HepG2 (cell line): ENCODE data around the gene MAP1B. TPM values are rescaled to one million over a fixed set of nuclear protein-coding genes. Genes with fewer than 3 reads are reported as not detected.

Experiments used
- ATAC-seq: fragments of 200-7000 bp; cut with Tn5 transposase; 3 replicates; pipeline ENCODE4 v1.9.1; 2020; ENCODE audit warnings: mild to moderate bottlenecking, moderate library complexity
- BruUV-seq: library from RNA; stranded (reverse); fragments of 400-500 nt; replicated peaks from 2 replicates; lab custom pipeline; 2021; lab: Mats Ljungman, UMichigan
- CTCF ChIA-PET: fragments of 300-600 bp; formaldehyde crosslinking; extraction: SDS; loops from one replicate; lab custom pipeline; 2021; ENCODE audit warnings: low total read pairs, inconsistent platforms, low intra/inter-chr PET ratio; lab: Yijun Ruan, JAX
- POLR2A ChIA-PET: fragments of 350-600 bp; sonication (Branson Sonifier 250); formaldehyde crosslinking; loops from one replicate; lab custom pipeline; 2020; ENCODE audit warnings: antibody characterized with exemption, inconsistent platforms; lab: Yijun Ruan, JAX
- DNase-seq: peaks from one replicate; pipeline ENCODE4 v3.0.0-alpha.2; 2015; ENCODE audit warnings: low spot score
- FAIRE-seq: peaks from 3 replicates; lab custom pipeline; 2011; peaks lifted over from hg19 to GRCh38; lab: Jason Lieb, UNC
- H2AFZ ChIP-seq: one replicate; pipeline ENCODE4 v1.6.1; 2011; ENCODE audit warnings: low read length, inconsistent platforms
- H3K27ac ChIP-seq: fragments of 300-600 bp; 3 replicates; pipeline ENCODE4 v1.8.0; 2011; ENCODE audit warnings: mixed run types, mild to moderate bottlenecking, mixed read lengths, low read length, inconsistent platforms; ENCODE audit not compliant: insufficient read depth; ENCODE audit errors: extremely low read length
- H3K27me3 ChIP-seq, 2 experiments: fragments of 200-600 bp in 1 of 2; 2 replicates in 1 of 2; 3 replicates in 1 of 2; pipeline versions ENCODE4 v1.6.0 to v1.8.0; 2011; ENCODE audit warnings: low read length in 2 of 2, mild to moderate bottlenecking in 2 of 2, moderate library complexity in 2 of 2, inconsistent platforms in 1 of 2; ENCODE audit not compliant: insufficient read depth in 2 of 2, control insufficient read depth in 1 of 2
- H3K36me3 ChIP-seq, 2 experiments: fragments of 200-600 bp in 1 of 2; replicated peaks in 1 of 2; 2 replicates in 1 of 2; 3 replicates in 1 of 2; pipeline versions ENCODE4 v1.5.1 to v1.8.0; 2011; ENCODE audit warnings: low read length in 2 of 2, inconsistent platforms in 1 of 2; ENCODE audit not compliant: insufficient read depth in 2 of 2, control insufficient read depth in 1 of 2
- H3K4me1 ChIP-seq: 2 replicates; pipeline ENCODE4 v1.5.1; 2012; ENCODE audit warnings: low read length, inconsistent platforms; ENCODE audit not compliant: insufficient read depth
- H3K4me2 ChIP-seq: 2 replicates; pipeline ENCODE4 v1.6.0; 2011; ENCODE audit warnings: low read depth, low read length, inconsistent platforms
- H3K4me3 ChIP-seq, 3 experiments: fragments of 200-600 bp in 1 of 3; sonication (generic), shearing (Covaris generic) in 1 of 3; replicated peaks in 1 of 3; 2 replicates each; pipeline ENCODE4 v1.5.1; 2011 to 2016; ENCODE audit warnings: low read length in 3 of 3, inconsistent platforms in 2 of 3, low read depth in 2 of 3, mild to moderate bottlenecking in 2 of 3, control low read depth in 1 of 3, mixed read lengths in 1 of 3; ENCODE audit not compliant: insufficient read depth in 1 of 3
- H3K79me2 ChIP-seq: one replicate; pipeline ENCODE4 v1.6.1; 2011; ENCODE audit warnings: low read length, inconsistent platforms; ENCODE audit not compliant: insufficient read depth
- H3K9ac ChIP-seq: 2 replicates; pipeline ENCODE4 v1.6.0; 2011; ENCODE audit warnings: mild to moderate bottlenecking, low read depth, low read length, inconsistent platforms; ENCODE audit not compliant: insufficient read depth
- H3K9me3 ChIP-seq: 2 replicates; pipeline ENCODE4 v1.5.1; 2012; ENCODE audit warnings: mild to moderate bottlenecking, low read length
- H4K20me1 ChIP-seq: 2 replicates; pipeline ENCODE4 v1.6.0; 2011; ENCODE audit warnings: inconsistent platforms, mild to moderate bottlenecking, low read length, moderate library complexity; ENCODE audit not compliant: insufficient read depth
- CREM ChIP-seq, 2 experiments: sonication (generic) in 1 of 2; formaldehyde crosslinking in 1 of 2; IDR thresholded peaks; 2 replicates each; pipeline versions ENCODE4 v1.4.0 to v1.6.1; 2016 to 2020; ENCODE audit warnings: antibody characterized with exemption in 1 of 2, mild to moderate bottlenecking in 1 of 2, missing genetic modification reagents in 1 of 2
- IRF1 ChIP-seq: sonication (generic); formaldehyde crosslinking; IDR thresholded peaks from 2 replicates; pipeline ENCODE4 v1.4.0; 2020; ENCODE audit warnings: low read depth, mild to moderate bottlenecking, missing genetic modification reagents
- IRF9 ChIP-seq: sonication (generic); formaldehyde crosslinking; IDR thresholded peaks from 2 replicates; pipeline ENCODE4 v1.8.0; 2022; ENCODE audit warnings: missing genetic modification reagents, mild to moderate bottlenecking, borderline replicate concordance
- JUNB ChIP-seq: sonication (generic); formaldehyde crosslinking; IDR thresholded peaks from 2 replicates; pipeline ENCODE4 v1.8.0; 2022; ENCODE audit warnings: missing genetic modification reagents, mild to moderate bottlenecking, borderline replicate concordance
- MTERF4 ChIP-seq: sonication (generic); formaldehyde crosslinking; IDR thresholded peaks from 2 replicates; pipeline ENCODE4 v1.8.0; 2023; ENCODE audit warnings: mild to moderate bottlenecking, missing genetic modification reagents
- SP140L ChIP-seq: sonication (generic); formaldehyde crosslinking; IDR thresholded peaks from 2 replicates; pipeline ENCODE4 v1.4.0; 2020; ENCODE audit warnings: missing genetic modification reagents, borderline replicate concordance
- STAT5B ChIP-seq: sonication (generic); formaldehyde crosslinking; IDR thresholded peaks from 2 replicates; pipeline ENCODE4 v1.4.0; 2020; ENCODE audit warnings: missing genetic modification reagents
- TBX3 ChIP-seq: fragments of 450-650 bp; IDR thresholded peaks from 2 replicates; pipeline ENCODE4 v1.6.1; 2017; ENCODE audit warnings: antibody characterized with exemption, mild to moderate bottlenecking, inconsistent platforms, borderline replicate concordance
- ZNF30 ChIP-seq: sonication (generic); formaldehyde crosslinking; IDR thresholded peaks from 2 replicates; pipeline ENCODE4 v1.5.0; 2020; ENCODE audit warnings: mild to moderate bottlenecking, missing genetic modification reagents
- WGBS: methylation state at CpG from one replicate; pipeline ENCODE4 v1.1.6; 2017; ENCODE audit warnings: low lambda C conversion rate; 5-methylcytosine and 5-hydroxymethylcytosine counted together
- in situ Hi-C: cut with HindIII; loops from 2 replicates; pipeline ENCODE4 v1.10.0; 2017; ENCODE audit warnings: low pct_unique_long_range_greater_than_20kb; ENCODE audit not compliant: extremely low pct_ligation_motif_present
- intact Hi-C: fragments of 100-400 bp; cut with micrococcal nuclease; formaldehyde crosslinking; loops from one replicate; pipeline ENCODE4 v1.10.0; 2022; ENCODE audit not compliant: unreplicated experiment
- polyA plus RNA-seq, 8 experiments: library from polyadenylated mRNA; depleted of rRNA in 3 of 8; stranded (reverse) in 7 of 8; unstranded in 1 of 8; fragments of >200 nt; fragmentation: Illumina TruSeq in 4 of 8; extraction: Trizol in 4 of 8; gene quantifications; 2 replicates each; pipeline versions ENCODE4 v1.2.1 to v1.2.3, GENCODE V29; 2011 to 2016; ENCODE audit warnings: low read depth in 4 of 8, missing spikeins in 1 of 8, mixed read lengths in 1 of 8; ENCODE audit not compliant: insufficient read depth in 1 of 8
- total RNA-seq, 5 experiments: library from RNA; depleted of rRNA; stranded (reverse); fragments of >200 nt; fragmentation: Illumina TruSeq; extraction: Trizol; gene quantifications; 2 replicates each; pipeline ENCODE4 v1.2.3, GENCODE V29; 2016; ENCODE audit warnings: low read depth in 1 of 5

Gene MAP1B
- total and polyA plus RNA-seq, 2 of the 13 experiments (the other 11 are each of a cell fraction or from before 2014, with no cell fraction given) = 3.3 to 6.2 TPM

GRCh38 chr5:72203251-72203845 is 96.1 kb downstream of the MAP1B start:
- in situ Hi-C loops = no loop called here
- TF ChIP-seq JUNB (CRISPR knock-in tag) (no peak), ZNF30 (CRISPR knock-in tag) (no peak), IRF1 (CRISPR knock-in tag) (no peak), TBX3 (no peak), SP140L (CRISPR knock-in tag) (no peak), MTERF4 (CRISPR knock-in tag) (no peak), CREM (IDR thresholded peaks at IDR 0.05) (no peak), CREM (CRISPR knock-in tag; IDR thresholded peaks at IDR 0.05) (no peak), IRF9 (CRISPR knock-in tag) (no peak), STAT5B (CRISPR knock-in tag) (no peak)
- DNase-seq (no peak), FAIRE-seq (no peak), ATAC-seq (no peak)
- no peak overlapping the region for H3K4me3 ChIP-seq
- CTCF ChIA-PET = no interaction called here
- no TSS peak for BruUV-seq
- no peak overlapping the region for H3K9ac ChIP-seq
- H3K9me3 ChIP-seq = no peaks in the 10 kb centered on the region
- 88% methylated on average over 8 of the region's 8 CpGs for WGBS
- no peak overlapping the region for H3K4me2 ChIP-seq
- no peaks in the 10 kb centered on the region for H3K27me3 ChIP-seq
- H4K20me1 ChIP-seq = no peaks in the 10 kb centered on the region
- no peak overlapping the region for H3K27ac ChIP-seq
- H3K4me1 ChIP-seq = 0 out of 2 replicates have a peak, but pooled peaks cover 8% of the 10 kb centered on the region
- intact Hi-C loops = no loop called here
- H3K79me2 ChIP-seq = no peaks in the 10 kb centered on the region
- POLR2A ChIA-PET = no interaction called here
- no peak overlapping the region for H2AFZ ChIP-seq
- H3K36me3 ChIP-seq = peaks cover 0 to 2% of the 10 kb centered on the region in 2 experiments; a peak in 1 of 5 replicates
